Esophagus muscularis mucosa (tissue), 4 donors: ENCODE measurements around the gene VIP. TPM values are rescaled to one million over a fixed set of nuclear protein-coding genes. Genes with fewer than 3 reads are reported as not detected.

Experiments used
- DNase-seq: peaks from one replicate; pipeline ENCODE4 v3.0.0-alpha.2; 2017; ENCODE audit errors: extremely low spot score
- H3K27ac ChIP-seq, 4 donors: fragments of 200-600 bp; sonication (generic); replicated peaks in 1 of 4; 1 replicate in 3 of 4; 2 replicates in 1 of 4; pipeline ENCODE4 v1.5.1; 2016 to 2019; ENCODE audit warnings: mild to moderate bottlenecking in 1 of 4
- H3K27me3 ChIP-seq, 4 donors: fragments of 200-600 bp; sonication (generic); one replicate each; pipeline versions ENCODE4 v1.5.1 to v1.6.0; 2016 to 2019
- H3K36me3 ChIP-seq, 4 donors: fragments of 200-600 bp; sonication (generic); one replicate each; pipeline ENCODE4 v1.5.1; 2016 to 2019
- H3K4me1 ChIP-seq, 4 donors: fragments of 200-600 bp; sonication (generic); one replicate each; pipeline ENCODE4 v1.5.1; 2016 to 2019
- H3K4me3 ChIP-seq, 4 donors: fragments of 200-600 bp; sonication (generic); 1 replicate in 2 of 4; 2 replicates in 2 of 4; pipeline ENCODE4 v1.5.1; 2016 to 2019; ENCODE audit warnings: mild to moderate bottlenecking in 4 of 4, moderate library complexity in 1 of 4
- H3K9me3 ChIP-seq, 4 donors: fragments of 200-600 bp; sonication (generic); 1 replicate in 3 of 4; 2 replicates in 1 of 4; pipeline ENCODE4 v1.5.1; 2016 to 2019
- CTCF ChIP-seq, 3 experiments: fragments of 200-600 bp in 2 of 3; fragments of 450-650 bp in 1 of 3; sonication (generic) in 2 of 3; IDR thresholded peaks; one replicate each; pipeline ENCODE4 v1.5.1; 2017 to 2019; ENCODE audit warnings: antibody characterized with exemption in 3 of 3, mild to moderate bottlenecking in 2 of 3, moderate library complexity in 1 of 3
- EP300 ChIP-seq: sonication (generic); formaldehyde crosslinking; IDR thresholded peaks from one replicate; pipeline ENCODE4 v1.6.1; 2017; ENCODE audit warnings: antibody characterized with exemption
- POLR2A ChIP-seq: fragments of 450-650 bp; IDR thresholded peaks from one replicate; pipeline ENCODE4 v1.6.1; 2017; ENCODE audit warnings: antibody characterized with exemption, moderate library complexity, mild to moderate bottlenecking, low read depth
- POLR2AphosphoS5 ChIP-seq, 2 donors: sonication (generic); formaldehyde crosslinking; IDR thresholded peaks; one replicate each; pipeline ENCODE4 v1.6.1; 2017; ENCODE audit warnings: antibody characterized with exemption in 2 of 2
- WGBS: methylation state at CpG from one replicate; pipeline ENCODE4 v1.1.5; 2018; 5-methylcytosine and 5-hydroxymethylcytosine counted together
- intact Hi-C: fragments of 100-400 bp; cut with DNase I; formaldehyde crosslinking; loops from one replicate; pipeline ENCODE4 v1.15.1; 2023
- total RNA-seq, 4 donors: library from RNA; depleted of rRNA; stranded (reverse); fragments of >200 nt; gene quantifications; one replicate each; pipeline versions ENCODE4 v1.1.0 to v1.2.1, GENCODE V29; 2016

Gene VIP
- total RNA-seq, 4 donors from 2014 or later: 17.0 to 49.4 (median 22.8) TPM

- no peak overlapping the region for H3K4me3 ChIP-seq
- H3K9me3 ChIP-seq: peaks cover 0 to under 1% (median 0%) of the 10 kb centered on the region in 4 donors
- intact Hi-C loops: no loop called here
- no peak overlapping the region for H3K27ac ChIP-seq
- no peaks in the 10 kb centered on the region for H3K27me3 ChIP-seq
- no peaks in the 10 kb centered on the region for H3K36me3 ChIP-seq
- DNase-seq: no peak
- no peaks in the 10 kb centered on the region for H3K4me1 ChIP-seq
- TF ChIP-seq CTCF (IDR thresholded peaks at IDR 0.05) (no peak), EP300 (no peak), POLR2A (no peak), POLR2AphosphoS5 (IDR thresholded peaks at IDR 0.05) (no peak)
- 94% methylated on average over 3 of the region's 3 CpGs for WGBS
These were observed 23.1 kb upstream of the VIP start for GRCh38 chr6:152727507-152727906.

GRCh38 chr6:152734630-152735029, 16.0 kb upstream of the VIP start:
- DNase-seq: no peak
- TF ChIP-seq CTCF (IDR thresholded peaks at IDR 0.05): no peak
- no peak for TF ChIP-seq EP300
- no peak for TF ChIP-seq POLR2AphosphoS5 (IDR thresholded peaks at IDR 0.05)
- no peak for TF ChIP-seq POLR2A
- 79% methylated on average over 2 of the region's 2 CpGs for WGBS
- intact Hi-C loops: no loop called here
- H3K9me3 ChIP-seq: peaks cover 0 to 9% (median 2%) of the 10 kb centered on the region in 4 donors
- H3K27ac ChIP-seq: no peak overlapping the region
- H3K36me3 ChIP-seq: no peaks in the 10 kb centered on the region
- no peaks in the 10 kb centered on the region for H3K4me1 ChIP-seq
- H3K4me3 ChIP-seq: no peak overlapping the region
- H3K27me3 ChIP-seq: no peaks in the 10 kb centered on the region

GRCh38 chr6:152736687-152737273, 13.8 kb upstream of the VIP start:
- intact Hi-C loops: no loop called here

GRCh38 chr6:152745509-152746171, 5.0 kb upstream of the VIP start:
- TF ChIP-seq POLR2A: no peak
- TF ChIP-seq EP300: no peak
- no peak for TF ChIP-seq CTCF (IDR thresholded peaks at IDR 0.05)
- TF ChIP-seq POLR2AphosphoS5 (IDR thresholded peaks at IDR 0.05): no peak
- 78% methylated on average over 4 of the region's 4 CpGs for WGBS

More at GRCh38 chr6:152736687-152737273, 13.8 kb upstream of the VIP start:
- H3K27me3 ChIP-seq: no peaks in the 10 kb centered on the region
- H3K4me1 ChIP-seq: no peaks in the 10 kb centered on the region
- no peak overlapping the region for H3K4me3 ChIP-seq
- no peak overlapping the region for H3K27ac ChIP-seq
- 58% methylated on average over 2 of the region's 2 CpGs for WGBS
- H3K9me3 ChIP-seq: peaks cover 0 to 9% (median 2%) of the 10 kb centered on the region in 4 donors
- no peak for DNase-seq
- TF ChIP-seq EP300 (no peak), CTCF (IDR thresholded peaks at IDR 0.05) (no peak), POLR2A (no peak), POLR2AphosphoS5 (IDR thresholded peaks at IDR 0.05) (no peak)
- H3K36me3 ChIP-seq: no peaks in the 10 kb centered on the region

More at GRCh38 chr6:152745509-152746171, 5.0 kb upstream of the VIP start:
- intact Hi-C loops: no loop called here
- Histone ChIP-seq H3K9me3 (no peaks in the 10 kb centered on the region), H3K27me3 (no peaks in the 10 kb centered on the region), H3K36me3 (no peaks in the 10 kb centered on the region), H3K4me3 (no peak overlapping the region), H3K4me1 (no peaks in the 10 kb centered on the region), H3K27ac (no peak overlapping the region)
- DNase-seq: no peak
